SK-N-MC (cell line): ENCODE data around the gene CFAP61.
A peak's percentile ranks its signal among the peaks of the same experiment; 100 is the strongest.

Experiments
- DNase-seq: peaks from one replicate; pipeline ENCODE4 v3.0.0-alpha.2; 2011; ENCODE audit warnings: low read depth, low spot score
- H3K27ac ChIP-seq: fragments of 200-600 bp; sonication (generic); 2 replicates; pipeline ENCODE4 v1.5.1; 2016; ENCODE audit warnings: mixed run types
- H3K36me3 ChIP-seq: fragments of 200-600 bp; sonication (generic); 2 replicates; pipeline ENCODE4 v1.6.1; 2017; ENCODE audit warnings: antibody characterized with exemption, low read length, mixed read lengths; ENCODE audit not compliant: insufficient read depth
- H3K4me3 ChIP-seq: fragments of 200-600 bp; sonication (generic); 2 replicates; pipeline ENCODE4 v1.5.1; 2016
- H3K9ac ChIP-seq: fragments of 200-600 bp; sonication (generic); 2 replicates; pipeline ENCODE4 v1.8.0; 2017; ENCODE audit warnings: mixed run types, mixed read lengths; ENCODE audit not compliant: insufficient read length
- H3K9me3 ChIP-seq: fragments of 200-600 bp; sonication (generic); 2 replicates; pipeline ENCODE4 v1.6.1; 2017; ENCODE audit warnings: low read depth, mild to moderate bottlenecking, antibody characterized with exemption, low read length, moderate library complexity, mixed read lengths
- EZH2 ChIP-seq: fragments of 200-600 bp; sonication (generic); IDR thresholded peaks from one replicate; pipeline ENCODE4 v1.6.1; 2017; ENCODE audit warnings: antibody characterized with exemption
- FOXP2 ChIP-seq: optimal IDR thresholded peaks from 2 replicates; pipeline ENCODE3; 2011; ENCODE audit warnings: mild to moderate bottlenecking, moderate library complexity; ENCODE audit not compliant: insufficient read depth; ENCODE audit errors: extremely low read length, control extremely low read depth
- POLR2AphosphoS5 ChIP-seq: IDR thresholded peaks from 2 replicates; pipeline ENCODE4 v1.6.1; 2012; ENCODE audit warnings: mild to moderate bottlenecking, low read depth, low read length, borderline replicate concordance

Gene CFAP61

GRCh38 chr20:20161611-20162010 is 109.3 kb downstream of the CFAP61 start:
- TF ChIP-seq POLR2AphosphoS5 (no peak), EZH2 (no peak), FOXP2 (no peak)

GRCh38 chr20:20167698-20168097 is 115.4 kb downstream of the CFAP61 start:
- no peaks in the 10 kb centered on the region for H3K9me3 ChIP-seq
- no peak overlapping the region for H3K4me3 ChIP-seq
- TF ChIP-seq POLR2AphosphoS5 (no peak), EZH2 (no peak), FOXP2 (no peak)
- no peaks in the 10 kb centered on the region for H3K36me3 ChIP-seq
- no peak overlapping the region for H3K27ac ChIP-seq
- no peak overlapping the region for H3K9ac ChIP-seq
- DNase-seq = no peak

More at GRCh38 chr20:20161611-20162010, 109.3 kb downstream of the CFAP61 start:
- H3K4me3 ChIP-seq = no peak overlapping the region
- no peak overlapping the region for H3K9ac ChIP-seq
- H3K36me3 ChIP-seq = no peaks in the 10 kb centered on the region
- H3K27ac ChIP-seq = no peak overlapping the region
- H3K9me3 ChIP-seq = no peaks in the 10 kb centered on the region
- DNase-seq = no peak

GRCh38 chr20:20173254-20173653 is 120.9 kb downstream of the CFAP61 start:
- Histone ChIP-seq H3K9ac (no peak overlapping the region), H3K4me3 (no peak overlapping the region), H3K27ac (no peak overlapping the region), H3K36me3 (no peaks in the 10 kb centered on the region), H3K9me3 (no peaks in the 10 kb centered on the region)
- no peak for TF ChIP-seq POLR2AphosphoS5
- no peak for DNase-seq

GRCh38 chr20:20174089-20174835 is 121.9 kb downstream of the CFAP61 start:
- Histone ChIP-seq H3K36me3 (no peaks in the 10 kb centered on the region), H3K4me3 (no peak overlapping the region), H3K27ac (no peak overlapping the region), H3K9ac (no peak overlapping the region), H3K9me3 (no peaks in the 10 kb centered on the region)
- TF ChIP-seq POLR2AphosphoS5 = no peak
- no peak for TF ChIP-seq EZH2
- TF ChIP-seq FOXP2 = no peak
- DNase-seq = no peak

GRCh38 chr20:20181322-20181721 is 129.0 kb downstream of the CFAP61 start:
- Histone ChIP-seq H3K36me3 (no peaks in the 10 kb centered on the region), H3K27ac (no peak overlapping the region), H3K9me3 (no peaks in the 10 kb centered on the region), H3K4me3 (no peak overlapping the region), H3K9ac (no peak overlapping the region)
- no peak for TF ChIP-seq FOXP2
- no peak for TF ChIP-seq POLR2AphosphoS5
- TF ChIP-seq EZH2 = no peak
- no peak for DNase-seq

- H3K27ac ChIP-seq = no peak overlapping the region
- no peaks in the 10 kb centered on the region for H3K36me3 ChIP-seq
- TF ChIP-seq FOXP2 = no peak
- no peak for TF ChIP-seq POLR2AphosphoS5
- TF ChIP-seq EZH2 = no peak
- no peaks in the 10 kb centered on the region for H3K9me3 ChIP-seq
- DNase-seq = no peak
- no peak overlapping the region for H3K4me3 ChIP-seq
- H3K9ac ChIP-seq = no peak overlapping the region
Measured at GRCh38 chr20:20184149-20184548, 131.8 kb downstream of the CFAP61 start.

- peak; percentile 35 for DNase-seq
- no peak overlapping the region for H3K9ac ChIP-seq
- H3K9me3 ChIP-seq = no peaks in the 10 kb centered on the region
- 0 out of 2 replicates have a peak overlapping the region, but pooled peaks have one; percentile 10 for H3K4me3 ChIP-seq
- no peak overlapping the region for H3K27ac ChIP-seq
- H3K36me3 ChIP-seq = no peaks in the 10 kb centered on the region
- TF ChIP-seq FOXP2 (no peak), EZH2 (no peak), POLR2AphosphoS5 (no peak)
Measured at GRCh38 chr20:20184706-20185105, 132.4 kb downstream of the CFAP61 start.

- no peaks in the 10 kb centered on the region for H3K36me3 ChIP-seq
- no peak overlapping the region for H3K9ac ChIP-seq
- no peak for TF ChIP-seq FOXP2
- no peak for TF ChIP-seq EZH2
- no peak for TF ChIP-seq POLR2AphosphoS5
- H3K27ac ChIP-seq = no peak overlapping the region
- no peak overlapping the region for H3K4me3 ChIP-seq
- no peak for DNase-seq
- H3K9me3 ChIP-seq = no peaks in the 10 kb centered on the region
Measured at GRCh38 chr20:20188647-20189046, 136.3 kb downstream of the CFAP61 start.

GRCh38 chr20:20192366-20192765 is 140.0 kb downstream of the CFAP61 start:
- H3K27ac ChIP-seq = no peak overlapping the region
- DNase-seq = no peak
- no peaks in the 10 kb centered on the region for H3K9me3 ChIP-seq
- no peak overlapping the region for H3K4me3 ChIP-seq
- H3K9ac ChIP-seq = no peak overlapping the region
- no peaks in the 10 kb centered on the region for H3K36me3 ChIP-seq
- TF ChIP-seq FOXP2 = no peak
- no peak for TF ChIP-seq EZH2
- no peak for TF ChIP-seq POLR2AphosphoS5
